ACC112 (cell line): ENCODE data around the gene ADAM22.

Source experiments
- H2AFZ ChIP-seq: fragments of 200-600 bp; sonication (generic); one replicate; pipeline ENCODE4 v1.6.0; 2017; ENCODE audit warnings: antibody characterized with exemption, low read length; ENCODE audit not compliant: unreplicated experiment
- H3K27ac ChIP-seq: fragments of 200-600 bp; sonication (generic); 2 replicates; pipeline ENCODE4 v1.5.1; 2014; ENCODE audit warnings: low read depth, mild to moderate bottlenecking, antibody characterized with exemption, low read length, moderate library complexity
- H3K27me3 ChIP-seq: fragments of 200-600 bp; sonication (generic); 2 replicates; pipeline ENCODE4 v1.6.1; 2014; ENCODE audit warnings: mild to moderate bottlenecking, antibody characterized with exemption, low read length, moderate library complexity, mixed read lengths; ENCODE audit not compliant: insufficient read depth
- H3K36me3 ChIP-seq: fragments of 200-600 bp; sonication (generic); 2 replicates; pipeline ENCODE4 v1.6.1; 2016; ENCODE audit warnings: mild to moderate bottlenecking, antibody characterized with exemption, low read length, moderate library complexity, mixed read lengths; ENCODE audit not compliant: insufficient read depth
- H3K4me1 ChIP-seq: fragments of 200-600 bp; sonication (generic); one replicate; pipeline ENCODE4 v1.6.1; 2016; ENCODE audit warnings: low read length, mixed read lengths; ENCODE audit not compliant: insufficient read depth, unreplicated experiment, control insufficient read depth
- H3K4me3 ChIP-seq: fragments of 200-600 bp; sonication (generic); 2 replicates; pipeline ENCODE4 v1.5.1; 2014; ENCODE audit warnings: mild to moderate bottlenecking, low read depth, low read length
- H3K79me2 ChIP-seq: fragments of 200-600 bp; sonication (generic); one replicate; pipeline ENCODE4 v1.6.0; 2016; ENCODE audit warnings: low read length; ENCODE audit not compliant: control insufficient read depth, unreplicated experiment, insufficient read depth

Gene ADAM22

GRCh38 chr7:88132725-88133124 is 198.7 kb downstream of the ADAM22 start:
- no peak overlapping the region for H2AFZ ChIP-seq
- H3K27ac ChIP-seq: no peak overlapping the region
- no peaks in the 10 kb centered on the region for H3K4me1 ChIP-seq
- H3K27me3 ChIP-seq: no peaks in the 10 kb centered on the region
- H3K36me3 ChIP-seq: no peaks in the 10 kb centered on the region
- no peak overlapping the region for H3K4me3 ChIP-seq
- no peaks in the 10 kb centered on the region for H3K79me2 ChIP-seq

GRCh38 chr7:88140947-88141346 is 206.9 kb downstream of the ADAM22 start:
- Histone ChIP-seq H3K79me2 (no peaks in the 10 kb centered on the region), H3K27me3 (no peaks in the 10 kb centered on the region), H3K4me3 (no peak overlapping the region)

GRCh38 chr7:88141479-88141878 is 207.4 kb downstream of the ADAM22 start:
- H2AFZ ChIP-seq: no peak overlapping the region
- no peak overlapping the region for H3K27ac ChIP-seq
- H3K36me3 ChIP-seq: no peaks in the 10 kb centered on the region
- H3K4me1 ChIP-seq: no peaks in the 10 kb centered on the region
- no peaks in the 10 kb centered on the region for H3K79me2 ChIP-seq
- no peak overlapping the region for H3K4me3 ChIP-seq
- no peaks in the 10 kb centered on the region for H3K27me3 ChIP-seq

More at GRCh38 chr7:88140947-88141346, 206.9 kb downstream of the ADAM22 start:
- Histone ChIP-seq H2AFZ (no peak overlapping the region), H3K27ac (no peak overlapping the region), H3K36me3 (no peaks in the 10 kb centered on the region), H3K4me1 (no peaks in the 10 kb centered on the region)

- Histone ChIP-seq H3K27me3 (no peaks in the 10 kb centered on the region), H3K27ac (no peak overlapping the region)
Measured at GRCh38 chr7:88141953-88142352, 207.9 kb downstream of the ADAM22 start.

GRCh38 chr7:88146616-88147015 is 212.6 kb downstream of the ADAM22 start:
- Histone ChIP-seq H3K4me3 (no peak overlapping the region), H3K36me3 (no peaks in the 10 kb centered on the region), H3K79me2 (no peaks in the 10 kb centered on the region), H3K27ac (no peak overlapping the region), H3K4me1 (no peaks in the 10 kb centered on the region), H2AFZ (no peak overlapping the region), H3K27me3 (no peaks in the 10 kb centered on the region)

More at GRCh38 chr7:88141953-88142352, 207.9 kb downstream of the ADAM22 start:
- Histone ChIP-seq H3K79me2 (no peaks in the 10 kb centered on the region), H2AFZ (no peak overlapping the region), H3K4me3 (no peak overlapping the region), H3K36me3 (no peaks in the 10 kb centered on the region), H3K4me1 (no peaks in the 10 kb centered on the region)

GRCh38 chr7:88147341-88147740 is 213.3 kb downstream of the ADAM22 start:
- Histone ChIP-seq H3K4me3 (no peak overlapping the region), H3K4me1 (no peaks in the 10 kb centered on the region), H3K79me2 (no peaks in the 10 kb centered on the region), H2AFZ (no peak overlapping the region), H3K27me3 (no peaks in the 10 kb centered on the region), H3K27ac (no peak overlapping the region), H3K36me3 (no peaks in the 10 kb centered on the region)

GRCh38 chr7:88147949-88148348 is 213.9 kb downstream of the ADAM22 start:
- Histone ChIP-seq H3K36me3 (no peaks in the 10 kb centered on the region), H3K27me3 (no peaks in the 10 kb centered on the region), H3K27ac (no peak overlapping the region), H3K79me2 (no peaks in the 10 kb centered on the region), H2AFZ (no peak overlapping the region), H3K4me1 (no peaks in the 10 kb centered on the region), H3K4me3 (no peak overlapping the region)

- H2AFZ ChIP-seq: no peak overlapping the region
- H3K79me2 ChIP-seq: no peaks in the 10 kb centered on the region
- peaks cover 8% of the 10 kb centered on the region; the same call in 1 of the 2 replicates for H3K27me3 ChIP-seq
- H3K4me3 ChIP-seq: no peak overlapping the region
- no peak overlapping the region for H3K27ac ChIP-seq
- no peaks in the 10 kb centered on the region for H3K4me1 ChIP-seq
- H3K36me3 ChIP-seq: no peaks in the 10 kb centered on the region
Measured at GRCh38 chr7:88150033-88150432, 216.0 kb downstream of the ADAM22 start.

- Histone ChIP-seq H3K4me3 (no peak overlapping the region), H3K27me3 (peaks cover 8% of the 10 kb centered on the region; the same call in 1 of the 2 replicates), H3K79me2 (no peaks in the 10 kb centered on the region)
Measured at GRCh38 chr7:88151119-88151790, 217.2 kb downstream of the ADAM22 start.

GRCh38 chr7:88153378-88153777 is 219.3 kb downstream of the ADAM22 start:
- no peak overlapping the region for H2AFZ ChIP-seq
- H3K27ac ChIP-seq: no peak overlapping the region
- H3K4me3 ChIP-seq: no peak overlapping the region
- no peaks in the 10 kb centered on the region for H3K4me1 ChIP-seq
- peaks cover 8% of the 10 kb centered on the region; the same call in 1 of the 2 replicates for H3K27me3 ChIP-seq
- H3K79me2 ChIP-seq: no peaks in the 10 kb centered on the region
- no peaks in the 10 kb centered on the region for H3K36me3 ChIP-seq

More at GRCh38 chr7:88151119-88151790, 217.2 kb downstream of the ADAM22 start:
- H3K36me3 ChIP-seq: no peaks in the 10 kb centered on the region
- H3K27ac ChIP-seq: no peak overlapping the region
- no peak overlapping the region for H2AFZ ChIP-seq
- H3K4me1 ChIP-seq: no peaks in the 10 kb centered on the region

- H3K4me3 ChIP-seq: no peak overlapping the region
- H2AFZ ChIP-seq: no peak overlapping the region
- no peaks in the 10 kb centered on the region for H3K36me3 ChIP-seq
- H3K27ac ChIP-seq: no peak overlapping the region
- H3K79me2 ChIP-seq: no peaks in the 10 kb centered on the region
- H3K4me1 ChIP-seq: no peaks in the 10 kb centered on the region
- H3K27me3 ChIP-seq: peaks cover 8% of the 10 kb centered on the region; the same call in 1 of the 2 replicates
Measured at GRCh38 chr7:88155756-88156155, 221.7 kb downstream of the ADAM22 start.
